Tongue (tissue), 3 donors: ENCODE measurements around the gene AKIRIN2. TPM values are rescaled to one million over a fixed set of nuclear protein-coding genes. Genes with fewer than 3 reads are reported as not detected.

Source experiments
- DNase-seq: peaks from one replicate; pipeline ENCODE4 v3.0.0-alpha.2; 2015
- small RNA-seq: library from RNA; depleted of rRNA; stranded (forward); fragments of <200 nt; gene quantifications from one replicate; pipeline ENCODE3, GENCODE V24; 2014; ENCODE audit warnings: low replicate concordance
- total RNA-seq: library from RNA; depleted of rRNA; stranded (reverse); fragments of >200 nt; gene quantifications from one replicate; pipeline ENCODE4 v1.2.3, GENCODE V29; 2014

Gene AKIRIN2
- total RNA-seq, 1 donor from 2014 or later = 26.4 TPM

DNA sequence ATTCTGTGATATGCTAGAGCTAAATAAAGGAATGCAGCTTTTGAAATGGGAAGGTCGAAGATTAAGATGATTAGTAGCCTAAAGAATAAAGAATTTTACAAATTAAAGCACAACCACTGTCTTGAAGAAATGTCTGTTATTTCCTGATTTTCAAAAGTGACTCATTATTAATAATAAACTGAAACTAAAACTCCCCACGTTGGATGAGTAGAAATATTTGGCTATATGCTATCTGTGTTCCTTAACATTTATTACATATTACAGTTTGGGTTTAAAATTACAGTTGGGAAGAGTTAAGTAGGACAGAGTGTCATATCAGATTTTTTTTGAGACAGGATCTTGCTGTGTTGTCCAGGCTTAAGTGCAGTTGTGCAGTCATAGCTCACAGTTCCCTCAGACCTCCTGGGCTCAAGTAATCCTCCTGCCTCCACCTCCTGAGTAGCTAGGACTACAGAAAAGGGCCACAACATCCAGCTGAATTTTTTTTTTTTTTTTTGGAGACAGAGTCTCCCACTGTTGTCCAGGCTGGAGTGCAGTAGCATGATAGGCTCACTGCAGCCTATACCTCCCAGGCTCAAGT lies 47.1 kb downstream of the AKIRIN2 start:
- no peak for DNase-seq

DNA sequence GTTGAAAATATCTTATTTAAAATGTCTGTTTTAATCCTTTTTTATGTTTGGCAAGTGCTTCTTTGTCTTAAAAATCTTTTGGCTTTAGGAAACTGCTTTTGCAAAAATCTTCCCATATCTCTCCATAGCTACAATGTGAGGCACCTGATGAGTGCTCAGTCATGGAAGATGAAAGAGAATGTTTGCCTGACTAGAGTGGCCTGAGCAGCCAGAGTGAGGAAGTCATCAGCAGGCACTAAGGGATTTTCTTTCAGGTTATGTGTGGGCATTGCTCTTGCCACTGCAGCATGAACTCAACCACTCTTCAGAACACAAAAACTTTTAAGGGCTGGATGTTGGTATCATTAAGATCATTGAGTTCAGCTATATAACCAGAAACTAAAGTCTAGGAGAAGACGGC lies 47.9 kb downstream of the AKIRIN2 start:
- no peak for DNase-seq

DNA sequence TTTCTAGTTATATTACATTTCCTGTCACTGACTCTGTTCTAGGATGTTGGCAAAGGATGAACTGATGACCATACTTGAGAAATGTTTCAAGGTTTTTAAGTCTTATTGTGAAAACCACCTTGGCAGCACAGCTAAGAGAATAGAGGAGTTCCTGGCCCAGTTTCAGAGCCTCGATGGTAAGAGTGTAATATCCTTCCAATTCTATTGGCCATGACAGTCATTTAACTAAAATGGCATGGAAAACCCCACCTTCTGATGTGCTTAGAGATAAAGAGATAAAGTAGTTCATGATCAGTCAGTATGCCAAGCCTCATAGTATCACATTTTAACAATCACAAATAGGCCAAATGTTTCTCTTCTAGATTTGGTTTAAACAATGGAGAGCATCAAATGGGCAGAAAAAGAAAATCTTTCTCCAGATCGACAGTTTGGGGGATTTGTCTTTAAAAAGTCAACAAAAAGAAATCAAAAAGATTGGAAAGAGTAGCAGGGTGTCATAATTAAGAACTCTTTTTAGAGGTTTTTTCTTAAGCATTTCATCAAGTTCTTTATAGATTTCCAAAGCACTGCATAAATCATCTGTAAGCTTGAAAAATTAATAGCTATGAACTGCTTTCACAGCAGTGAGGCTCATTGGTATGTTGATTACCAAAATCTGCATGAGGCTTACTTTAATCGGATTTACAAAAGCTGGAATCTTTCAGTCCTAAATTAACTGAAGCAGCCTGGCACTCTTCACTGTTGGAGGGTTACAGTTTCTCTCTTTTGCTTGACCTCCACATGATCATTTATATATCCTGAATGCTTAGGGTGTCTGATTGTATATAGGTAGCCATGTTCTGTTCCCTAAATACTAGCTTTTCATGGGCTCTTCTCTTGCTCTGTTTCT lies 48.7 kb downstream of the AKIRIN2 start:
- no peak for DNase-seq

DNA sequence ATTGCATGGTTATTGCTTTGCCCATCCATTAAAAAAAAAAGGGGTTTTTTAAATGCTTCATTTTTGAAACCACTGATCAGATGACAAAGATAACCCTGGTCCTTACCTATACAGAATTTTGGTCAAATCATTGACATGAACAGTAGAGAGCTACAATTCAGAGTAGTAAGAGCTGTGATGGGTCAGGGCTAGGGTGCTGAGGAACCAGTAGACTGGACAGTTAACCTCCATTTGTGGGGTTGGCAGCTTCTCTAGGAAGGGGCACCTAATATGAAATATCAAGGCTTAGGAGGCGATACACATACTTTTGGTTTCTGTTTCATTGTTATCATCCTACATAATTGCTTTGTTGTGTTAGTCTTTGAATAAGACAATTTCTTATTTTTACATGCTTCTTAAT lies 57.0 kb downstream of the AKIRIN2 start:
- no peak for DNase-seq

DNA sequence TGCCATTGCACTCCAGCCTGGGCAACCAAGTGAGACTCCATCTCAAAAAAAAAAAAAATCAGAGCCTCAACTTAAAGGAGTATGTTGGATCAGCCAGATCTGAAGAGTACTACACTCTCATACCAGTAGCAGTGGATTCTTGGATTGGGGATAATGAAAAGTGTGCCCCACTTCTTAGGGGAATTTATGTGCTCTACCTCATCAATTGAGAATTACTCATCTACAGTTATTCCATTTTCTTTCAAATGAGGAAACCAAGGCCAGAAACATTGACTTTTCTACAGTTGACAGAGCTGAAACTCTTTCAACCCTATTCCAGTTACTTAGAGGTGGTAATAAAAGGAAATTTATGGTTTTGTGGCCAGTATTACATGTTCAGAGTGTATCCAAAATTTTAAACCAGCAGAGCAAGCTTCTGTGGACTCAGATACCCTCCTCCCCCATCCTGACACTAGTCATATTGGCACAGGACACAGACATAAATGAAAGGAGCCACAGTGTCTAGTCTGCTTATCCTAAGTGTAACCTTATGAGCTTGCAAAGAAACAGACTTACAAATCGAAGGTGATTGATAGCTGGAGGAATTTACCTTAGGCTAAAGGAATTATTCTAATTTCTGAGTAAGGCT lies 60.9 kb downstream of the AKIRIN2 start:
- DNase-seq = no peak

DNA sequence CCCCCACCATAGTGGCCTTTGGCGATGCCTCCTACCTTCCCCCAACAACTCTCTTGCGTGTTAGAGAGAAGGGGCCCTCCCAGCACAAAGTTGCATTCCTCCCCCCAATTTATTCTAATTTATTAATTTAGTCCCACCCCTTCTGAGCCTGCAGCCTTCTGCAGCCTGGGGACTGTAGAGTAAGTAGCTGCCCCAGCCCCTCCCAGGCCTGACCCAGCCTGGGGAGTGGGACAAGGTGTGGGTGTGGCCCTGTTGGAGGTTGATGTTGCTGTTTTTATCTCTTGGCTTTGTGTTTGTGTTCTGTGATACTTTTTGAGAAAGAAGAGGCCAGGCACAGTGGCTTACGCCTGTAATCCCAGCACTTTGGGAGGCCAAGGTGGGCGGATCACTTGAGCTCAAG lies 62.7 kb downstream of the AKIRIN2 start:
- no peak for DNase-seq

DNA sequence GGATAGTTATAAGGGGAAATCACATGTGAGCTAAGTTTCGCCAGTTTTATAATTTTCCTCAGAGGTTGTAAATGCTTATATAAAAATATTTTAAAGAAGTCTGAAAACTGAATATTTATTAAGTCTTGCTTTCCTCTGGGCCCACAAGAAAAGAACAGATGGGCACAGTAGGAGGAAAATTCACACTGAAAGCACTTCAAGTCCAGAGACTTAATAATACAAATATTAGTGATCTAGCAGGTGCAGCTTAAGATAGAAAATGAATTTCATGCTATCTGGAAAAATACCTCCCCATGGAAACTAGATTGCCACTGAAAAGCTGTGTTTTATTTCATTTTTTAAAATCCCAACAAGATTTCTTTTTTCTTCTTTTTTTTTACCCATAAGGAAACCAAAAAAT lies 64.9 kb downstream of the AKIRIN2 start:
- no peak for DNase-seq

DNA sequence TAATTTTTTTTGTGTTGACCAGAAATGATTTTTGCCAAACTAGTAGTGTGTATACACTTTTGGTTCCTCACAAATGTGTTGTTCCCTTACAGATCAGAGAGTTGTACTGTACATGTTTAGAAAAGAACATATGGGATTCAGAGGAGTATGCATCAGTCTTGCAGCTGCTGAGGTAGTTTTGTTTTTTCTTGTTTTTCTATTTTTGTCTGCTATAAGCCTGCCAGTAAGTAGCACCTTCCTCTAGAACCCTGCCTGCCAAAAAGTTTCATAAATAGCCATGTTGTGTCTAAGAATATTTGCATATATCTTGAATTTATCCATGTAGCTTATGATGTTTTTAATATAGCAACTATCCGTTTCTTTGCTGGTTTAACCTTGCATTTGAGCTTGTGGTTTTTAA lies 65.7 kb downstream of the AKIRIN2 start:
- DNase-seq = no peak

DNA sequence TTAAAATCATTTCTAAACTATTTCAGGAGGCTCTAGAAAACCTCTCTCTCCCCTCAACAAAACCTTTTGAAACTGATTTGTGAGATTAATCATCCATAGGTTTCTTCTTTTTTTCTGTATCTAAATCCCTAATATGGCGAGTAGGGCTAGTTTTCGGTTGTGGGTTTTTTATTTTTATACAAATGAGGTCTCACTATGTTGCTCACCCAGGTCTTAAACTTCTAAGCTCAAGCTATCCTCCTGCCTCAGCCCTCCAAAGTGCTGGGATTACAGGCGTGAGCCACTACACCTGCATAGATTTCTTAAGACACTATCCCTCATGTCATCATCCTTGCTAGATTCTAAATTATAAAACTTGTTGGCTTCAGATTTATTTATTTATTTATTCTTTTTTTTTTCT lies 68.2 kb downstream of the AKIRIN2 start:
- no peak for DNase-seq

DNA sequence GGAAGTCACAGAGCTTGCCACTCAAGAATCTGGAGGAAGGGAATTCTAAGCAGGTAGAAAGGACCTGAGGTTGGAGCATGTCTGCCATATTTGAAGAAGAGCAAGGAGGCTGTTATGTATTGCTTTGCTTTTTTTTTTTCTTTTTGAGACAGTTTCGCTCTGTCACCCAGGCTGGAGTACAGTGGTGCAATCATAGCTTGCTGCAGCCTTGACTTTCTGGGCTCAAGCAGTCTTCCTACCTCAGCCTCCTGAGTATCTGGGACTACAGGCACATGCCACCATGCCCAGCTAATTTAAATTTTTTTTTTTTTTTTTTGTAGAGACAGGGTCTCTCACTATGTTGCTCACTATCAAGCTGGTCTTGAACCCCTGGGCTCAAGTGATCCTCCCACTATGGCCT lies 71.3 kb downstream of the AKIRIN2 start:
- no peak for DNase-seq

DNA sequence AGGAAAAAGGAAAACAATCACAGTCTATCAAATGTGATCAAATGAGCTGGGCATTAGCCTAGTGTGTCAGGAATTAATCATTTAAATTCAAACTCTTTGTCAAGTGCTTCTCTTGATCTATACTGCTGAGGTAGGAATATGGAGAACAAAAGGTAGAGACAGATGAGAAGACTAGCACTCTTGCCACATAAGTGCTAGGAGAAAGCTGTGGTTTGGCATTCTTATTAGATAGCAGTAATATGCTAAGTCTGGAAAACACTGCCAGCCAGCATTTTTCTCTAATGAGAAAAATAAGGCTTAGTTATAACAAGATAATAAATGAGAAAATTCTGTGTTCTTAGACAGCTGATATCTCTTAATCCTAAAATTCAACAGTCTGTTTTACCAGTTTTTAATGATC lies 73.2 kb downstream of the AKIRIN2 start:
- DNase-seq = no peak

DNA sequence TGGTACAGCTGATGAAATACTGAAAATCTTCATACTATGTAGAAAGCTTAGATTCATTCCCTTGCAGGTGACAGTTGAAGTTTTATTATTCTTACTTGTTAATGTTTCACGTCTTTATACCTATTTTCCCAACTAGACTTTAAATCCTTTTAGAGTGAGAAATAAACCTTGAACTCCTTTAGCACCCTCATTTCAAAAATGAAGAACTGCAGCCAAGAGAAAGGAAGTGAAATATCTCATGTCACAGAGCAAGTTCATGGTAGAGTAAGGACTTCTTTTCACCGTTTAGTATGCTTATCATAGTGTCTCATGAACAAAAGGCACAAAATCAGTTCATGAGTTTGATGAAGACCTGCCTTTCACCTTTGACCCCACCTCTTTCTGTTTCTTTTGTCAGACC lies 73.6 kb downstream of the AKIRIN2 start:
- no peak for DNase-seq

Small RNA genes within 50 kb of the gene (small RNA-seq; reads per million reads assigned to genes)
- gene RF01210 = not detected

Other genes starting within 250 kb of the AKIRIN2 start
- gene SLC35A1, start 229.3 kb downstream of the AKIRIN2 start, total RNA-seq = 21.8 TPM
- gene RARS2, start 112.2 kb downstream of the AKIRIN2 start, total RNA-seq = 34.2 TPM
- gene ORC3, start 112.1 kb downstream of the AKIRIN2 start, total RNA-seq = 27.6 TPM